H9 (cell line): ENCODE results near the gene GPC1. TPM values are rescaled to one million over a fixed set of nuclear protein-coding genes. Genes with fewer than 3 reads are reported as not detected.
A peak's percentile ranks its signal among the peaks of the same experiment; 100 is the strongest.

ENCODE experiments used
- DNase-seq: peaks from one replicate; pipeline ENCODE4 v3.0.0-alpha.2; 2017
- H2AFZ ChIP-seq: one replicate; pipeline ENCODE4 v1.6.1; 2013; ENCODE audit warnings: mild to moderate bottlenecking, low read length, control low read depth, moderate library complexity
- H2AK5ac ChIP-seq: 2 replicates; pipeline ENCODE4 v1.6.1; 2013; ENCODE audit warnings: low read length, control low read depth, mixed read lengths; ENCODE audit not compliant: insufficient read length
- H2BK120ac ChIP-seq: one replicate; pipeline ENCODE4 v1.6.1; 2013; ENCODE audit warnings: low read depth, mild to moderate bottlenecking, low read length, control low read depth, inconsistent platforms; ENCODE audit not compliant: poor library complexity, severe bottlenecking
- H2BK12ac ChIP-seq: 2 replicates; pipeline ENCODE4 v1.6.1; 2013; ENCODE audit warnings: low read length, control low read depth, mixed read lengths, low read depth; ENCODE audit not compliant: insufficient read length
- H2BK15ac ChIP-seq: 2 replicates; pipeline ENCODE4 v1.6.1; 2013; ENCODE audit warnings: low read depth, low read length, control low read depth
- H2BK20ac ChIP-seq: one replicate; pipeline ENCODE4 v1.6.1; 2013; ENCODE audit warnings: low read depth, mild to moderate bottlenecking, low read length, control low read depth, inconsistent platforms; ENCODE audit not compliant: poor library complexity, severe bottlenecking
- H2BK5ac ChIP-seq: 2 replicates; pipeline ENCODE4 v1.6.1; 2013; ENCODE audit warnings: low read length, control low read depth, mixed read lengths; ENCODE audit not compliant: insufficient read length
- H3K14ac ChIP-seq: 2 replicates; pipeline ENCODE4 v1.6.1; 2013; ENCODE audit warnings: low read length, control low read depth; ENCODE audit not compliant: insufficient read depth
- H3K18ac ChIP-seq: 2 replicates; pipeline ENCODE4 v1.6.1; 2013; ENCODE audit warnings: low read depth, mild to moderate bottlenecking, mixed read lengths, low read length, control low read depth; ENCODE audit not compliant: insufficient read length
- H3K23ac ChIP-seq: 2 replicates; pipeline ENCODE4 v1.6.1; 2013; ENCODE audit warnings: low read length, control low read depth, mixed read lengths, low read depth; ENCODE audit not compliant: insufficient read length
- H3K23me2 ChIP-seq: 2 replicates; pipeline ENCODE4 v1.6.1; 2013; ENCODE audit warnings: low read depth, mild to moderate bottlenecking, mixed read lengths, low read length, control low read depth; ENCODE audit not compliant: insufficient read length, poor library complexity, severe bottlenecking
- H3K27ac ChIP-seq: 2 replicates; pipeline ENCODE4 v1.5.1; 2013; ENCODE audit warnings: low read length, control low read depth, mixed read lengths, low read depth; ENCODE audit not compliant: insufficient read length
- H3K27me3 ChIP-seq: 2 replicates; pipeline ENCODE4 v1.6.1; 2013; ENCODE audit warnings: low read length, control low read depth, inconsistent platforms; ENCODE audit not compliant: insufficient read depth
- H3K4ac ChIP-seq: 2 replicates; pipeline ENCODE4 v1.6.1; 2013; ENCODE audit warnings: low read depth, mild to moderate bottlenecking, control low read depth, inconsistent platforms, low read length, moderate library complexity
- H3K4me1 ChIP-seq: 2 replicates; pipeline ENCODE4 v1.6.1; 2013; ENCODE audit warnings: low read length, control low read depth, inconsistent platforms; ENCODE audit not compliant: insufficient read depth
- H3K4me2 ChIP-seq: 2 replicates; pipeline ENCODE4 v1.6.1; 2013; ENCODE audit warnings: low read length, control low read depth, mixed read lengths; ENCODE audit not compliant: insufficient read length, insufficient read depth
- H3K56ac ChIP-seq: 2 replicates; pipeline ENCODE4 v1.6.1; 2013; ENCODE audit warnings: low read depth, mild to moderate bottlenecking, mixed read lengths, low read length, control low read depth; ENCODE audit not compliant: insufficient read length
- H3K79me1 ChIP-seq: 2 replicates; pipeline ENCODE4 v1.6.1; 2013; ENCODE audit warnings: low read depth, mild to moderate bottlenecking, moderate library complexity, low read length, control low read depth, inconsistent platforms; ENCODE audit not compliant: insufficient read depth, poor library complexity, severe bottlenecking
- H3K79me2 ChIP-seq: 2 replicates; pipeline ENCODE4 v1.6.1; 2013; ENCODE audit warnings: low read length, control low read depth, inconsistent platforms; ENCODE audit not compliant: insufficient read depth
- H3K9ac ChIP-seq: 2 replicates; pipeline ENCODE4 v1.6.1; 2013; ENCODE audit warnings: low read length, control low read depth, mixed read lengths; ENCODE audit not compliant: insufficient read length; ENCODE audit errors: extremely low read depth
- H3K9me3 ChIP-seq: one replicate; pipeline ENCODE4 v1.6.1; 2013; ENCODE audit warnings: low read depth, low read length, inconsistent platforms; ENCODE audit not compliant: control insufficient read depth
- H3T11ph ChIP-seq: one replicate; pipeline ENCODE4 v1.6.1; 2013; ENCODE audit warnings: mild to moderate bottlenecking, low read length, control low read depth, inconsistent platforms
- H4K20me1 ChIP-seq: one replicate; pipeline ENCODE4 v1.6.1; 2013; ENCODE audit not compliant: control insufficient read depth, insufficient read length, insufficient read depth
- H4K5ac ChIP-seq: 2 replicates; pipeline ENCODE4 v1.6.1; 2013; ENCODE audit warnings: low read depth, mild to moderate bottlenecking, mixed read lengths, low read length, control low read depth; ENCODE audit not compliant: insufficient read length
- H4K8ac ChIP-seq: replicated peaks from 2 replicates; pipeline ENCODE4 v1.6.1; 2013; ENCODE audit warnings: low read length, control low read depth, mixed read lengths, low read depth; ENCODE audit not compliant: insufficient read length
- H4K91ac ChIP-seq: 2 replicates; pipeline ENCODE4 v1.6.1; 2013; ENCODE audit warnings: low read depth, mild to moderate bottlenecking, moderate library complexity, mixed read lengths, low read length, control low read depth; ENCODE audit not compliant: insufficient read length
- H3K27ac Mint-ChIP-seq, 3 experiments: 2 replicates in 2 of 3; 3 replicates in 1 of 3; pipeline ENCODE4 v1.8.0; 2020 to 2021; ENCODE audit warnings: mixed read lengths in 3 of 3, mild to moderate bottlenecking in 1 of 3, moderate library complexity in 1 of 3
- H3K27me3 Mint-ChIP-seq: 2 replicates; pipeline ENCODE4 v1.8.0; 2021; ENCODE audit warnings: low read depth, mild to moderate bottlenecking, moderate library complexity, mixed read lengths
- H3K36me3 Mint-ChIP-seq, 3 experiments: 2 replicates in 2 of 3; 3 replicates in 1 of 3; pipeline ENCODE4 v1.8.0; 2020 to 2021; ENCODE audit warnings: low read depth in 3 of 3, mixed read lengths in 3 of 3; ENCODE audit not compliant: insufficient read depth in 1 of 3
- H3K4me1 Mint-ChIP-seq, 2 experiments: 2 replicates each; pipeline ENCODE4 v1.8.0; 2020; ENCODE audit warnings: mixed read lengths in 2 of 2
- H3K4me3 Mint-ChIP-seq, 2 experiments: 2 replicates in 1 of 2; 3 replicates in 1 of 2; pipeline ENCODE4 v1.8.0; 2020 to 2021; ENCODE audit warnings: mild to moderate bottlenecking in 2 of 2, mixed read lengths in 2 of 2, moderate library complexity in 1 of 2
- H3K9me3 Mint-ChIP-seq, 2 experiments: 2 replicates in 1 of 2; 3 replicates in 1 of 2; pipeline ENCODE4 v1.8.0; 2020; ENCODE audit warnings: mild to moderate bottlenecking in 2 of 2, mixed read lengths in 2 of 2, moderate library complexity in 1 of 2
- WGBS: extraction: QIAGEN DNeasy Blood & Tissue Kit; methylation state at CpG from one replicate; pipeline ENCODE4 v1.1.7; 2013; ENCODE audit warnings: missing lambda C conversion rate, low lambda C conversion rate, mixed read lengths; ENCODE audit not compliant: insufficient read length; ENCODE audit errors: extremely low coverage; 5-methylcytosine and 5-hydroxymethylcytosine counted together
- total RNA-seq: library from RNA; stranded (reverse); gene quantifications from 2 replicates; pipeline ENCODE4 v1.2.1, GENCODE V29; 2021
- TF ChIP-seq, protein P1 (sequence below): fragments of 200-600 bp; sonication (generic); conservative IDR thresholded peaks from 3 replicates; pipeline ENCODE4 v1.8.0; 2021; ENCODE audit warnings: antibody characterized with exemption, mild to moderate bottlenecking

Gene GPC1
- total RNA-seq, 1 experiment from 2014 or later = 39.4 TPM

DNA sequence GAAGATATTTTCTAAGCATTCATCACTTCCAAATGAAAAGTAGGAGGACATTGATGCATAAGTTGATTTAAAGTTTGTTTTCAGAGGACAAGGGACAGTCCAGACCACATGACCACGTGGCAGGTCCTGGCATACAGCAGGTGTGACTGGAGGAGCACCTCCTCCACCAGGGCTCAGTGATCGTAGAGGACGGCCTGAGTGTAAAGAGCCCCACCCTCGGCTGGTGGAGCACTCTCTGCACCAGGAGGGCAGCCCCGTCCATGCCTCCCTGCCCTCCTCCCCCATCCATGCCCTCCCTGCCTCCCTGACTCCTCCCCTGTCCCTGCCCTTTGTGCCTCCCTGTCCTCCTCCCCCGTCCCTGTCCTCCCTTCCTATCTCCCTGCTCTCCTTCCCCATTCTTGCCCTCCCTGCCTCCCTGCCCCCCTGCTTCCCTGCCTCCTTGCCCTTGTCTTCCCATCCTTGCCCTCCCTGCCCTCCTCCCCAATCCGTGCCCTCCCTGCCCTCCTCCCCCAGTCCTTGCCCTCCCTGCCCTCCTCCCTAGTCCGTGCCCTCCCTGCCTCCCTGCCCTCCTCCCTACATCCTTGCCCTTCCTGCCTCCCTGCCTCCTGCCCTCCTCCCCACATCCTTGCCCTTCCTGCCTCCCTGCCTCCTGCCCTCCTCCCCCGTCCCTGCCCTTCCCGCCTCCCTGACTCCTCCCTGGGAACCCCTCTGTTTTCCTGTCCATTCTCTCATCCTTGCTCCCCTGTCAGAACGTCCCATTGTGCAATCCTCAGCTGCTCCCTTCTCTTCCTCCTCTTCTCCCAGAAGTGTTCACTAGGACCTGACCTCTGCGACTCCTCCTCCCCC lies 74.4 kb downstream of the GPC1 start:
- H3K4me3 Mint-ChIP-seq = no peak overlapping the region
- no CpG with 5 or more reads among the region's 12 CpGs for WGBS
- Histone ChIP-seq H4K20me1 (no peaks in the 10 kb centered on the region), H4K5ac (no peak overlapping the region), H3K9me3 (no peaks in the 10 kb centered on the region), H3K56ac (no peak overlapping the region), H3K4me2 (no peak overlapping the region), H2AK5ac (no peak overlapping the region), H3K27me3 (no peaks in the 10 kb centered on the region), H2BK5ac (no peak overlapping the region), H3K4ac (no peak overlapping the region), H3K79me2 (no peaks in the 10 kb centered on the region), H2BK12ac (no peak overlapping the region), H2AFZ (no peak overlapping the region), H2BK20ac (no peak overlapping the region), H3K14ac (no peak overlapping the region; the same call in 1 of the 2 replicates), H3K27ac (no peak overlapping the region), H2BK120ac (no peak overlapping the region), H3K18ac (no peak overlapping the region), H4K91ac (no peak overlapping the region), H4K8ac (no peak overlapping the region), H3K9ac (no peak overlapping the region), H3T11ph (no peak overlapping the region), H3K23me2 (no peaks in the 10 kb centered on the region), H2BK15ac (no peak overlapping the region), H3K79me1 (no peaks in the 10 kb centered on the region), H3K4me1 (no peaks in the 10 kb centered on the region), H3K23ac (no peak overlapping the region)
- H3K27ac Mint-ChIP-seq = no peak overlapping the region
- TF ChIP-seq, protein P1, sequence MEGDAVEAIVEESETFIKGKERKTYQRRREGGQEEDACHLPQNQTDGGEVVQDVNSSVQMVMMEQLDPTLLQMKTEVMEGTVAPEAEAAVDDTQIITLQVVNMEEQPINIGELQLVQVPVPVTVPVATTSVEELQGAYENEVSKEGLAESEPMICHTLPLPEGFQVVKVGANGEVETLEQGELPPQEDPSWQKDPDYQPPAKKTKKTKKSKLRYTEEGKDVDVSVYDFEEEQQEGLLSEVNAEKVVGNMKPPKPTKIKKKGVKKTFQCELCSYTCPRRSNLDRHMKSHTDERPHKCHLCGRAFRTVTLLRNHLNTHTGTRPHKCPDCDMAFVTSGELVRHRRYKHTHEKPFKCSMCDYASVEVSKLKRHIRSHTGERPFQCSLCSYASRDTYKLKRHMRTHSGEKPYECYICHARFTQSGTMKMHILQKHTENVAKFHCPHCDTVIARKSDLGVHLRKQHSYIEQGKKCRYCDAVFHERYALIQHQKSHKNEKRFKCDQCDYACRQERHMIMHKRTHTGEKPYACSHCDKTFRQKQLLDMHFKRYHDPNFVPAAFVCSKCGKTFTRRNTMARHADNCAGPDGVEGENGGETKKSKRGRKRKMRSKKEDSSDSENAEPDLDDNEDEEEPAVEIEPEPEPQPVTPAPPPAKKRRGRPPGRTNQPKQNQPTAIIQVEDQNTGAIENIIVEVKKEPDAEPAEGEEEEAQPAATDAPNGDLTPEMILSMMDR = no peak
- DNase-seq = peak; percentile 16
- peaks cover 3% of the 10 kb centered on the region for H3K27me3 Mint-ChIP-seq
- peaks cover 0 to 2% of the 10 kb centered on the region in 2 experiments; a peak in 1 of 4 replicates for H3K4me1 Mint-ChIP-seq
- H3K36me3 Mint-ChIP-seq = no peaks in the 10 kb centered on the region
- H3K9me3 Mint-ChIP-seq = 0 out of 5 replicates have a peak, but pooled peaks cover 0 to 2% of the 10 kb centered on the region in 2 experiments
